ENCODE data around the gene MPPE1. TPM values are rescaled to one million over a fixed set of nuclear protein-coding genes. Genes with fewer than 3 reads are reported as not detected.
"Not testable (repeated sequence)": the region's sequence is repeated elsewhere in the genome, so short reads cannot be mapped to it uniquely, and the experiment has no call there.

Gene MPPE1
- polyA plus RNA-seq, 1 donor = 37.3 TPM

DNA sequence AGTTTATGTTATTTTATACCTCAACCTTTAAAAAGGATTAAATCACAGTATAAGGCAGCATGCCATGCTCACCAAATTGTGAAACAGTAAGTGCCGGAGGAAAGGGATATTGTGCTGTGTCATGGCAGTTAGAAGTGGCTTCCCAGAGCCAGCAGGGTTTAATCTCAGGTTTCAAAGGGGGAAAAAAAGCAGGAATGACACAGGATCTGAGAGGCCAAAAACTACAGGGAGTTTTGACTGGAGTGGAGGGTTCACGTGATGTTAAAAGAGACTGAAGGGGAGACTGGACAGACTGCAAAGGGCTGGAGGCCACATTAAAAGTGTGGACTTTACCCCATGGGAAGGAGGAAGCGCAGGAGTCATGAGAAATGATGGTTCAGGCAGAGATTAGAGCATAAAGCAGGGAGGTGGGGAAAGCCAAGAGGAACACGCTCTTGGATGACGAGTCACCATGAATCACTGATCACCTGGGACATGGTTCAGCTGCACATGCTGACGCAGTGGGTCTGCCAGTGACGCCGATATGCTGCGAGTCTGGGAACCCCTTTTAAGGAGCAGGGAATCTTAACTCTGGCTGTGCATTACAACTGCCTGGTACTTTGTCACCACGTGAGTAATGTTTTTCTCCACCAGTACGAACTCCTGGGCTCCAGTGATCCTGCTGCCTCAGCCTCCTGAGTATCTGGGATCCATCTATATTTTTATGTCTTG is 50.8 kb downstream of the MPPE1 start:
- H3K4me3 ChIP-seq (ENCODE audit: low read length) = no peak overlapping the region
- H3K36me3 ChIP-seq (ENCODE audit: control insufficient read depth, insufficient read depth, low read length) = no peaks in the 10 kb centered on the region
- peak overlapping the region; percentile 90 for H3K27ac ChIP-seq (ENCODE audit: low read length)
- H3K9me3 ChIP-seq (ENCODE audit: control insufficient read depth, low read depth, low read length) = no peaks in the 10 kb centered on the region
- H3K4me1 ChIP-seq (ENCODE audit: control insufficient read depth, insufficient read depth, low read length) = peaks cover 21% of the 10 kb centered on the region
- WGBS (ENCODE audit: insufficient coverage, low lambda C conversion rate) = no CpG with 5 or more reads among the region's 11 CpGs
- DNase-seq = peak; percentile 97 to 98
- H3K27me3 ChIP-seq (ENCODE audit: control insufficient read depth, insufficient read depth, low read length) = no peaks in the 10 kb centered on the region

DNA sequence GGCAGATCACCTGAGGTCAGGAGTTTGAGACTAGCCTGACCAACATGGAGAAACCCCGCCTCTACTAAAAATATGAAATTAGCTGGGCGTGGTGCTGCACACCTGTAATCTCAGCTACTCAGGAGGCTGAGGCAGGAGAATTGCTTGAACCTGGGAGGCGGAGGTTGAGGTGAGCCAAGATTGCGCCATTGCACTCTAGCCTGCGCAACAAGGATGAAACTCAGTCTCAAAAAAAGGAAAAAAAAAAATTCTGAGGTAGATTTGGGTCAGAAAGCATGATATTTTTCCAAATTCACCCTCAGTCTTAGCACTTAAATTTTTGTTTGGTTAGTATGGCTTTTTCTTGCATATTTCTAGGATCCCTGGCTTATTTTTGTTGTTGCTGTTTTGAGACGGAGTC is 53.6 kb downstream of the MPPE1 start:
- WGBS (ENCODE audit: insufficient coverage, low lambda C conversion rate) = no CpG with 5 or more reads among the region's 6 CpGs
- not testable (repeated sequence) for DNase-seq

DNA sequence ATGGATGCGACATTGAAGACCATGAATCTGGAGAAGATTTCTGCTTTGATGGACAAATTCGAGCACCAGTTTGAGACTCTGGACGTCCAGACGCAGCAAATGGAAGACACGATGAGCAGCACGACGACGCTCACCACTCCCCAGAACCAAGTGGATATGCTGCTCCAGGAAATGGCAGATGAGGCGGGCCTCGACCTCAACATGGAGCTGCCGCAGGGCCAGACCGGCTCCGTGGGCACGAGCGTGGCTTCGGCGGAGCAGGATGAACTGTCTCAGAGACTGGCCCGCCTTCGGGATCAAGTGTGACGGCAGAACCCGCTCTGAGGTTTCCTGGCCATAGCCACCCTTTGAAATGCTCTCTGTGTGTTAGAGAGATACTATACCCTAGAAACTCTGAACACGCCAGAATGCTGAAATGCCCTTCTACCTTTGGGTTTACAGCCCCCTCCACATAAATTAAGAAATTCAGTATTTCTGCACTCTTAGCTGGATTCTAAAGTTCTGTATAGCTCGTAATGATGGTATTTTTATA is 56.2 kb downstream of the MPPE1 start:
- Histone ChIP-seq H3K36me3 (ENCODE audit: control insufficient read depth, insufficient read depth, low read length) (no peaks in the 10 kb centered on the region), H3K27me3 (ENCODE audit: control insufficient read depth, insufficient read depth, low read length) (no peaks in the 10 kb centered on the region), H3K27ac (ENCODE audit: low read length) (peak overlapping the region; percentile 95), H3K9me3 (ENCODE audit: control insufficient read depth, low read depth, low read length) (no peaks in the 10 kb centered on the region), H3K4me3 (ENCODE audit: low read length) (peak overlapping the region; percentile 89), H3K4me1 (ENCODE audit: control insufficient read depth, insufficient read depth, low read length) (peaks cover 14% of the 10 kb centered on the region)
- no CpG with 5 or more reads among the region's 23 CpGs for WGBS (ENCODE audit: insufficient coverage, low lambda C conversion rate)
- peak; percentile 26 to 76 for DNase-seq

More for the DNA sequence above, 53.6 kb downstream of the MPPE1 start:
- Histone ChIP-seq H3K27ac (ENCODE audit: low read length) (peak overlapping the region; percentile 90), H3K4me1 (ENCODE audit: control insufficient read depth, insufficient read depth, low read length) (peaks cover 23% of the 10 kb centered on the region)
- H3K4me3 ChIP-seq (ENCODE audit: low read length); H3K9me3 ChIP-seq (ENCODE audit: control insufficient read depth, low read depth, low read length); H3K27me3 ChIP-seq (ENCODE audit: control insufficient read depth, insufficient read depth, low read length); H3K36me3 ChIP-seq (ENCODE audit: control insufficient read depth, insufficient read depth, low read length): not testable (repeated sequence)

DNA sequence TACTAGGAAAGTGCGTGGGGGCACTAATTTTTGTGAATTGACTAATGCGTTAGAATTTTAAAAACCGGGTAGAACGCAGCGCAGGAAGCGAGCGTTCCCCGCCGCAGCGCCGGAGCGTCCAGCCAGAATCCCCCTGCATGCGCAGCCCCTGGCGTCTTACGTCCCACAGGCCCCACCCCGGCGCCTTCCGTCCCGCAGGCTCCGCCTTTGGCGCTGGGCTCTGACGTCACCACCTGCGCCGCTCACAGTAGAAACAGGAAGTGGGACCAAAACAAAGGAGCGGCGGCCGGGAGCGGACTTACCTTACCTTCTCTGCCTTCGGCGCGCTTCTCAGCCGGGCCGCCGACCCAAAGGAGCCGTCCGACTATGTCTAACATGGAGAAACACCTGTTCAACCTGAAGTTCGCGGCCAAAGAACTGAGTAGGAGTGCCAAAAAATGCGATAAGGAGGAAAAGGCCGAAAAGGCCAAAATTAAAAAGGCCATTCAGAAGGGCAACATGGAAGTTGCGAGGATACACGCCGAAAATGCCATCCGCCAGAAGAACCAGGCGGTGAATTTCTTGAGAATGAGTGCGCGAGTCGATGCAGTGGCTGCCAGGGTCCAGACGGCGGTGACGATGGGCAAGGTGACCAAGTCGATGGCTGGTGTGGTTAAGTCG is 56.8 kb downstream of the MPPE1 start, which contains the start of gene CHMP1B:
Gene CHMP1B, plus strand, starts transcription at position 268 of the 660 bp plus-strand sequence. Its CDS starts 99 bp downstream, at position 367.
- no CpG with 5 or more reads among the region's 53 CpGs for WGBS (ENCODE audit: insufficient coverage, low lambda C conversion rate)
- peak; percentile 97 to 98 for DNase-seq
- peaks cover 8% of the 10 kb centered on the region for H3K4me1 ChIP-seq (ENCODE audit: control insufficient read depth, insufficient read depth, low read length)
- H3K9me3 ChIP-seq (ENCODE audit: control insufficient read depth, low read depth, low read length) = no peaks in the 10 kb centered on the region
- no peaks in the 10 kb centered on the region for H3K36me3 ChIP-seq (ENCODE audit: control insufficient read depth, insufficient read depth, low read length)
- no peaks in the 10 kb centered on the region for H3K27me3 ChIP-seq (ENCODE audit: control insufficient read depth, insufficient read depth, low read length)
- H3K27ac ChIP-seq (ENCODE audit: low read length) = peak within 1 kb of the TSS; percentile 95
- H3K4me3 ChIP-seq (ENCODE audit: low read length) = peak within 1 kb of the TSS; percentile 89

DNA sequence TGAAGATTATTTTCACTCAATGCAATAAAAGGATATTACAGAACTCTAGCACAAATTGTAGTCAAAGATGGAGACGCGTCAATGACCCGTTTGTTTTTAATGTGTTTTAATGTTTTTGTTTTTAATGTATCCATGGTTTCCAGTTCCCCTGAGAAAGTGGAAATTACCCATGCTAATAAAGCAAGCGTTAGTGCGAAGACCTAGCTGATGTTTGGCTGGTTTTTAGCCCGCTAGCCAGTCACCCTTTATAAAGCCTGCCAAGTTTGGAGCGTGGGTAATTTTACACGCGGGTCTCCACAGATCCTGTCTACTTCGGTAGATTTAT is 57.3 kb downstream of the MPPE1 start:
- peak overlapping the region; percentile 95 for H3K27ac ChIP-seq (ENCODE audit: low read length)

DNA sequence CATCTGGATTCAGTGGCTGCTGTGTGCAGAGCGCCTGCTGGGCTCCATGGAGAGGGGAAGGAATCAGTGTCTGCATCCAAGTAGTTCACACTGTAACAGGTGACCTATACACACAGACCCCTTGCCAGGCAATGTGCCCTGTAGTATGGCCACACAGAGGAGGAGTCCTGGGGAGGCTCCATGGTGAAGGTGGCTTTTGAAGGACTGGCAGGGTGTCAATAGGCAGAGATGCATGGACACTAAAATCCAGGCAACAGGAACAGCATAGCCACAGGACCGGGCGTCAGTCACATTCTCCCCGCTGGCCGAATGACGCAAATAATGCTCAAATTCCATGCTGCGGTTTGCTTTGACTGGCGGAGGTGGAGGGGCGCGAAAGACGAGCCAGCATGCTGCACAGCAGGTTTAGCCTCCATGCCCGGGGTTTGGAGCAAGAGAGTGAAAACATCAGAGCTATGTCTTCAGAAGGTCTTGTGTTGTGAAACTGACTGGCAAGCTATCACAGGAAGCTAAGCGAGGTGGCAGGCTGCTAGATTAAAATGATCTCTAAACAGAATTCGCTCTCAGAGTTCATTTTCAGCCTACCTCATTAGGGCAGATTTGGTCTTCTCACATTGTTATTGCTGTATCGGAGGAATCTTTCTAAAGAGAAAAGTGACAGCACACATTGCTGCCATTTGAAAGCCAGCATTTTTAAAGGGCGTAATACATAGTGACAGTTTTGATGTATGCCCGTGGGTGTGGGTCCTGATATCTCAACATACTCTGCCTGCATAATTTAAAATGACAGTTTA is 58.1 kb downstream of the MPPE1 start:
- Histone ChIP-seq H3K9me3 (ENCODE audit: control insufficient read depth, low read depth, low read length) (no peaks in the 10 kb centered on the region), H3K27me3 (ENCODE audit: control insufficient read depth, insufficient read depth, low read length) (no peaks in the 10 kb centered on the region), H3K27ac (ENCODE audit: low read length) (peak overlapping the region; percentile 51), H3K4me3 (ENCODE audit: low read length) (peak overlapping the region; percentile 89), H3K36me3 (ENCODE audit: control insufficient read depth, insufficient read depth, low read length) (no peaks in the 10 kb centered on the region), H3K4me1 (ENCODE audit: control insufficient read depth, insufficient read depth, low read length) (peaks cover 4% of the 10 kb centered on the region)
- peak; percentile 61 to 78 for DNase-seq
- no CpG with 5 or more reads among the region's 17 CpGs for WGBS (ENCODE audit: insufficient coverage, low lambda C conversion rate)

More for the DNA sequence above, 57.3 kb downstream of the MPPE1 start:
- 7% methylated on average over 3 of the region's 10 CpGs for WGBS (ENCODE audit: insufficient coverage, low lambda C conversion rate)
- Histone ChIP-seq H3K9me3 (ENCODE audit: control insufficient read depth, low read depth, low read length) (no peaks in the 10 kb centered on the region), H3K4me1 (ENCODE audit: control insufficient read depth, insufficient read depth, low read length) (peaks cover 4% of the 10 kb centered on the region), H3K27me3 (ENCODE audit: control insufficient read depth, insufficient read depth, low read length) (no peaks in the 10 kb centered on the region), H3K36me3 (ENCODE audit: control insufficient read depth, insufficient read depth, low read length) (no peaks in the 10 kb centered on the region), H3K4me3 (ENCODE audit: low read length) (peak overlapping the region; percentile 89)
- DNase-seq = no peak

DNA sequence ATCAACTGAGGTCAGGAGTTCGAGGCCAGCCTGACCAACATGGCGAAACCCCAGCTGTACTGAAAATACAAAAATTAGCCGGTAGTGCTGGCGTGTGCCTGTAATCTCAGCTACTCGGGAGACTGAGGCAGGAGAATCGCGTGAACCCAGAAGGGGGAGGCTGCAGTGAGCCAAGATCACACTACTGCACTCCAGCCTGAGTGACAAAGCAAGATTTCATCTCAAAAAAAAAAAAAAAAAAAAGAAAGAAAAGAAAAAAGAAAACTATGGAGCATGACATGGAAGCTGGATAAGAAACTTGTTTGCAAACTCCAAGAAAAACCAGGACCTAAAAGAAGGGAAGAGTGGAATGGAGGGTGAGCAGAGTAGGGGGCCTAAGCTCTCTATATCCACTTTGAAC is 58.8 kb downstream of the MPPE1 start:
- Histone ChIP-seq H3K27me3 (ENCODE audit: control insufficient read depth, insufficient read depth, low read length) (no peaks in the 10 kb centered on the region), H3K27ac (ENCODE audit: low read length) (no peak overlapping the region), H3K4me1 (ENCODE audit: control insufficient read depth, insufficient read depth, low read length) (peaks cover 4% of the 10 kb centered on the region), H3K36me3 (ENCODE audit: control insufficient read depth, insufficient read depth, low read length) (no peaks in the 10 kb centered on the region), H3K9me3 (ENCODE audit: control insufficient read depth, low read depth, low read length) (no peaks in the 10 kb centered on the region), H3K4me3 (ENCODE audit: low read length) (no peak overlapping the region)
- no peak for DNase-seq
- WGBS (ENCODE audit: insufficient coverage, low lambda C conversion rate) = no CpG with 5 or more reads among the region's 7 CpGs

DNA sequence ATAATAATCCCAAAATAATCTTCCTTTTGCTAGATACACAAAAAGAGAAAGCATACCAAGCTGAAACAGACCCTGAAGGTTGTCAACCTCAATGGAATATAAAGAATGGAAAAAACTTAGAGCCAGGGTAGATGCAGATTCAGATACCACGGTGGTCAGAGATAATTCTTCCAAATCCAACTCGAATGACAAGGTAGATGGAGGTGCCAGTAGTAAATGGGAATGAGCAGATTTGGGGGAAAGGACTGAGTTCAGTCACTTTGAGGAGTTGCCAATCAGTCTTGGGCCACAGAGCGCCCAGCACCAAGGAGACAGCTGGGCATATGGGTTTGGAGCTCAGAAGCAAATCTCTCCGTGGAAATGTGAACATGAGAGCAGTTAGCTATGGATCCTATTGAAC is 60.3 kb downstream of the MPPE1 start:
- no peaks in the 10 kb centered on the region for H3K27me3 ChIP-seq (ENCODE audit: control insufficient read depth, insufficient read depth, low read length)
- H3K4me3 ChIP-seq (ENCODE audit: low read length) = no peak overlapping the region
- H3K4me1 ChIP-seq (ENCODE audit: control insufficient read depth, insufficient read depth, low read length) = peaks cover 4% of the 10 kb centered on the region
- no peaks in the 10 kb centered on the region for H3K9me3 ChIP-seq (ENCODE audit: control insufficient read depth, low read depth, low read length)
- WGBS (ENCODE audit: insufficient coverage, low lambda C conversion rate) = no CpG with 5 or more reads among the region's 4 CpGs
- no peak overlapping the region for H3K27ac ChIP-seq (ENCODE audit: low read length)
- no peak for DNase-seq
- H3K36me3 ChIP-seq (ENCODE audit: control insufficient read depth, insufficient read depth, low read length) = no peaks in the 10 kb centered on the region

DNA sequence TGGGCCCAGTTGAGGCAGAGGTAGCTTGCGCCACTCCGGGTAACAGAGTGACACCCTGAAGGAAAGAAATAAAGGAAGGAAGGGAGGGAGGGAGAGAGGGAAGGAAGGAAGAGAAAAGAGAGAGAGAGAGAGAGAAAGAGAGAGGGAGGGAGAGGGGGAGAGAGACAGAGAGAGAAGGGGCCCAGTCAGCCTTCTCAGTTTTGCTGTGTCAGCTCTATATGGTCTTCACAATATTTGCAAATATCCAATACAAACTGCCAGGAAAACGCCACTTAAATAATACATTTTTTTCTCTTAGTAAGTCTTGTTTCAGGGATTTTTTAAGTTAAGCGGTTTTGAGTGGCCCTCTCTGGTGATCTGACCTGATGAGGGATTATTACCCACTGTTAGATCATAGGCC is 62.5 kb downstream of the MPPE1 start:
- no peak for DNase-seq
- Histone ChIP-seq H3K4me3 (ENCODE audit: low read length) (no peak overlapping the region), H3K9me3 (ENCODE audit: control insufficient read depth, low read depth, low read length) (no peaks in the 10 kb centered on the region), H3K4me1 (ENCODE audit: control insufficient read depth, insufficient read depth, low read length) (peaks cover 4% of the 10 kb centered on the region), H3K27ac (ENCODE audit: low read length) (no peak overlapping the region), H3K36me3 (ENCODE audit: control insufficient read depth, insufficient read depth, low read length) (no peaks in the 10 kb centered on the region), H3K27me3 (ENCODE audit: control insufficient read depth, insufficient read depth, low read length) (no peaks in the 10 kb centered on the region)
- WGBS (ENCODE audit: insufficient coverage, low lambda C conversion rate) = 90% methylated on average over 2 of the region's 4 CpGs

DNA sequence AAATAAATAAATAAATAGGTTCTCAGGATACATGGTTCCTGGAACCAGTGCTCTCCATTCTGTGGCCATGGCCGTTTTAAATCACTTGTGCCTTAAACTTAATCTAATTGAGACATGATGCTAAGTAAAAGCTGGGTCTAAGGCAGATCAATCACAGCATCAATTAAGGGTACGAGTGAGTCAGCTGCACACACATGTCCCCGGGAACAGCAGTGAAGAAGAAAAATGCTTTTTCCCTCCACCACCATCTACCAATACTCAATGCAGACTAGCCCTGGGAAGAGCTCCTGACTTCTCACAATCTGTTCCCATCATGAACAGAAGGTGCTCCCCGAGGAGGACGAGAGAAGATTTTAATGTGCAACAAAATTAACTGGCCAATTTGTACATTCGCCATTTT is 63.7 kb downstream of the MPPE1 start:
- Histone ChIP-seq H3K4me1 (ENCODE audit: control insufficient read depth, insufficient read depth, low read length) (no peaks in the 10 kb centered on the region), H3K4me3 (ENCODE audit: low read length) (no peak overlapping the region), H3K36me3 (ENCODE audit: control insufficient read depth, insufficient read depth, low read length) (no peaks in the 10 kb centered on the region), H3K9me3 (ENCODE audit: control insufficient read depth, low read depth, low read length) (no peaks in the 10 kb centered on the region), H3K27ac (ENCODE audit: low read length) (no peak overlapping the region), H3K27me3 (ENCODE audit: control insufficient read depth, insufficient read depth, low read length) (no peaks in the 10 kb centered on the region)
- no peak for DNase-seq
- 100% methylated on average over 3 of the region's 6 CpGs for WGBS (ENCODE audit: insufficient coverage, low lambda C conversion rate)
